Tibial nerve (tissue), 3 donors: Measurements from ENCODE around the gene CST9L.

Experiments
- POLR2A ChIP-seq, 2 donors: fragments of 450-650 bp; IDR thresholded peaks; one replicate each; pipeline ENCODE4 v1.6.1; 2017; ENCODE audit warnings: antibody characterized with exemption in 2 of 2, mild to moderate bottlenecking in 2 of 2, moderate library complexity in 2 of 2
- TF ChIP-seq, protein P1 (sequence below), 5 experiments: fragments of 200-600 bp in 3 of 5; fragments of 450-650 bp in 2 of 5; sonication (generic) in 3 of 5; IDR thresholded peaks; one replicate each; pipeline ENCODE4 v1.5.1; 2016 to 2019; ENCODE audit warnings: antibody characterized with exemption in 5 of 5, mild to moderate bottlenecking in 3 of 5, moderate library complexity in 2 of 5

DNA sequence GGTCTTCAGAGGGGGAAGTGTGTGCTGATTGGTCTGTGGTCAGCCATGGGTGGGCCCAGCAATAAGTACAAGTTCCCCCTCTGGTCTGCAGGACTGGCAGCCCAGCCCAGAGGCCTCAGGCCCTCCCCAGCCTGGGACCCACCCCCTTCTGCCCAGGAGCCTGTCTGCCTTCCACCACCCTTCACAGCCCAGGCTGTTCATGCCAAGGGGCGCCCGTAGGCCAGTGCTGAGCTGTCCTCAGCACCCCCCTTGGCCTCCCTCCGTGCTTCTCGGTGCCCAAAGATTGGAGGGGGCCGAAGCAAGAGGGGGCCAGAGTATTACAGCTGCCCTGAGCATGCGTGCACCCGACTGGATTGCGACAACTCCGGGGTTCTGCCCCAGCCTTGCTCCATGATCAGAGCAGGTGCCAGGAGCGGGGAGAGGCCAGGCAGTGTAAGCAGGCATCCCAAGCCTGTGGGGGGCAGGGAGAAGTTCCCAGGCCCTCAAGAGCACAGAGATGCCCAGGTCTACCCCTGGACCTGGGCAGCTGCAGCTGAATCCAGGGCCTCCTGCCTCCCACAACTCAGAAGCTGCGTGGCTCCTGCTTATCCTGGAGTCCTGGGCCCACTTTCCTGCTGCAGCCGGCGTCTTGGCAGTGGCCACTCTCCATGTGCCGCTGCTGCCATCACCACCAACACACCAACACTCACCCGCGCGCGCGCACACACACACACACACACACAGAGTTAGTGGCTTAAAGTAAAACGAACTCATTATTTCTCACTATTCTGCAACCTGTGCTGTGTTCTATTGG is 33.3 kb downstream of the CST9L start:
- TF ChIP-seq, protein P1, sequence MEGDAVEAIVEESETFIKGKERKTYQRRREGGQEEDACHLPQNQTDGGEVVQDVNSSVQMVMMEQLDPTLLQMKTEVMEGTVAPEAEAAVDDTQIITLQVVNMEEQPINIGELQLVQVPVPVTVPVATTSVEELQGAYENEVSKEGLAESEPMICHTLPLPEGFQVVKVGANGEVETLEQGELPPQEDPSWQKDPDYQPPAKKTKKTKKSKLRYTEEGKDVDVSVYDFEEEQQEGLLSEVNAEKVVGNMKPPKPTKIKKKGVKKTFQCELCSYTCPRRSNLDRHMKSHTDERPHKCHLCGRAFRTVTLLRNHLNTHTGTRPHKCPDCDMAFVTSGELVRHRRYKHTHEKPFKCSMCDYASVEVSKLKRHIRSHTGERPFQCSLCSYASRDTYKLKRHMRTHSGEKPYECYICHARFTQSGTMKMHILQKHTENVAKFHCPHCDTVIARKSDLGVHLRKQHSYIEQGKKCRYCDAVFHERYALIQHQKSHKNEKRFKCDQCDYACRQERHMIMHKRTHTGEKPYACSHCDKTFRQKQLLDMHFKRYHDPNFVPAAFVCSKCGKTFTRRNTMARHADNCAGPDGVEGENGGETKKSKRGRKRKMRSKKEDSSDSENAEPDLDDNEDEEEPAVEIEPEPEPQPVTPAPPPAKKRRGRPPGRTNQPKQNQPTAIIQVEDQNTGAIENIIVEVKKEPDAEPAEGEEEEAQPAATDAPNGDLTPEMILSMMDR (IDR thresholded peaks at IDR 0.05): no peak
- no peak for TF ChIP-seq POLR2A (IDR thresholded peaks at IDR 0.05)
